ENCODE data around the gene FBXL7. TPM values are rescaled to one million over a fixed set of nuclear protein-coding genes. Genes with fewer than 3 reads are reported as not detected.

The FBXL7 gene
- total RNA-seq, 2 experiments from 2014 or later = not detected

GRCh38 chr5:15571618-15572017, 71.6 kb downstream of the FBXL7 start:
- Mint-ChIP-seq H3K36me3 (no peaks in the 10 kb centered on the region), H3K4me1 (no peaks in the 10 kb centered on the region), H3K27ac (no peak overlapping the region), H3K9me3 (no peaks in the 10 kb centered on the region), H3K4me3 (no peak overlapping the region), H3K27me3 (peaks cover 4% of the 10 kb centered on the region)
- DNase-seq = no peak

- Mint-ChIP-seq H3K4me3 (no peak overlapping the region), H3K9me3 (no peaks in the 10 kb centered on the region), H3K27me3 (peaks cover 4% of the 10 kb centered on the region), H3K27ac (no peak overlapping the region), H3K4me1 (no peaks in the 10 kb centered on the region), H3K36me3 (no peaks in the 10 kb centered on the region)
- no peak for DNase-seq
These were observed 73.6 kb downstream of the FBXL7 start for GRCh38 chr5:15573590-15573989.

DNA sequence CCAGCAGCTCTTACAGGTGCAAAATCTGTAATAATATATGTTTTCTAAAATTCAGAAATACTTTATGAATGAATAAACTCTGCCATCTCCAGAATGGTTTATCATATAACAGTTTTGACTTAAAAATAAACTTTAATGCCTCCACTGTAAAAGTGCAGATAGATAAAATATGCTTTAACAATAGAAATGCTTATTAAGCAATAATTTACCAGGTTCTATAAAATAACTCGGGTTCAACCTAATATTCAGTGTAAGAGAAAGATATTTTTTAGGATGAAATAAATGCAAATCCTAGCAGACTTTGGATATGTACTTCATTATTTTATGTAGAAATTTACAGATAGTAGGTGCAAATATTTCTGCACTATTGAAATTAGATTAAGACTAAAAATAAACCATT, 74.1 kb downstream of the FBXL7 start:
- no peak overlapping the region for H3K4me3 Mint-ChIP-seq
- H3K4me1 Mint-ChIP-seq = no peaks in the 10 kb centered on the region
- peaks cover 4% of the 10 kb centered on the region for H3K27me3 Mint-ChIP-seq
- H3K9me3 Mint-ChIP-seq = no peaks in the 10 kb centered on the region
- DNase-seq = no peak
- H3K27ac Mint-ChIP-seq = no peak overlapping the region
- no peaks in the 10 kb centered on the region for H3K36me3 Mint-ChIP-seq

DNA sequence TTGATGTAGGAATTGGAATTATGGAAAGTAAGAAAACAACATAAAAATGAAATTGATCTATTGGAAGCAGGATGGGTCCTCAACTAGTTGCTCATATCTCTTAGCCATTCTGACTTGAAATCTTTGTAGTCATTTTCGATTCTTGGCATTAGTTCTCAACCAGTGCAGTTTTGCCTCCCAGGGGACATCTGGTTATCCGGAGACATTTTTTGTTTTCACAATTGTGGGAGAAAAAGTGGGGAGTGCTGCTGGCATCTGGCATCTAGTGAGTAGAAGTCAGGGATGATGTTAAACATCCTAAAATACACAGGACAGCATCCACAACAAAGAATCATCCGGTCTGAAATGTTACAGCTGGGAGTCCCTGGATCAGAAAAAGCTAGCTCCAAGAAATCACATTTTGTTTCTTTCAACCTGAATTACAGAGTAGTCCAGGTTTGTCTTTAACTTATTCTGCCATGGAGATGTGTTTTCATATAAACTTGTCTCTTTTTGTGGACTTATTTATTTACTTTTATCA, 74.9 kb downstream of the FBXL7 start:
- Mint-ChIP-seq H3K27me3 (peaks cover 4% of the 10 kb centered on the region), H3K36me3 (no peaks in the 10 kb centered on the region), H3K27ac (no peak overlapping the region), H3K9me3 (no peaks in the 10 kb centered on the region), H3K4me3 (no peak overlapping the region), H3K4me1 (no peaks in the 10 kb centered on the region)
- no peak for DNase-seq

GRCh38 chr5:15575666-15576065, 75.7 kb downstream of the FBXL7 start:
- DNase-seq = no peak
- Mint-ChIP-seq H3K9me3 (no peaks in the 10 kb centered on the region), H3K27me3 (no peaks in the 10 kb centered on the region), H3K27ac (no peak overlapping the region), H3K4me1 (no peaks in the 10 kb centered on the region), H3K4me3 (no peak overlapping the region), H3K36me3 (no peaks in the 10 kb centered on the region)

DNA sequence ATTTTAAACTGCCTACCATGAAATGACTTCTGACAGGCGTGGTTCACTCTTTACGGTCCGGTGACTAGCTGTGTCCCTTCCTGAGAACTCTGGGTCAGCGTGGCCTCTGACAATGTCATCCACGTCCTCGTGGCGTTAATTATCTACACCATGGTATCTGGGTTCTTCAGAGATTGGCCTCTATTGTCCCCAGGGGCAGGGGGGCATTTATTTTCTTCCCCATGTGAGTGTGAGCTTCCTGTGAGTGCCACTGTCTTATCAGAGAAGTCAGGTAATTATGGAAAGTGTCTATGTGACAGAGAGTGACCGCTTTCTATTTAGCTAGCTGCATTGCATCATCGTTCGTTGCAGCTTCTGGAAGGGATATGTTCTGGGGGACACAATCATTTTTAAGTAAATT, 77.2 kb downstream of the FBXL7 start:
- Mint-ChIP-seq H3K4me1 (no peaks in the 10 kb centered on the region), H3K9me3 (no peaks in the 10 kb centered on the region), H3K4me3 (no peak overlapping the region), H3K36me3 (no peaks in the 10 kb centered on the region), H3K27me3 (no peaks in the 10 kb centered on the region), H3K27ac (no peak overlapping the region)
- no peak for DNase-seq

- no peaks in the 10 kb centered on the region for H3K36me3 Mint-ChIP-seq
- H3K27me3 Mint-ChIP-seq = no peaks in the 10 kb centered on the region
- no peaks in the 10 kb centered on the region for H3K9me3 Mint-ChIP-seq
- no peaks in the 10 kb centered on the region for H3K4me1 Mint-ChIP-seq
- H3K27ac Mint-ChIP-seq = no peak overlapping the region
- H3K4me3 Mint-ChIP-seq = no peak overlapping the region
- DNase-seq = no peak
These were observed 77.9 kb downstream of the FBXL7 start for GRCh38 chr5:15577831-15578230.

GRCh38 chr5:15579193-15579990, 79.4 kb downstream of the FBXL7 start:
- H3K36me3 Mint-ChIP-seq = no peaks in the 10 kb centered on the region
- DNase-seq = no peak
- H3K9me3 Mint-ChIP-seq = peaks cover 6% of the 10 kb centered on the region
- no peaks in the 10 kb centered on the region for H3K4me1 Mint-ChIP-seq
- no peak overlapping the region for H3K4me3 Mint-ChIP-seq
- H3K27ac Mint-ChIP-seq = no peak overlapping the region
- H3K27me3 Mint-ChIP-seq = no peaks in the 10 kb centered on the region

GRCh38 chr5:15584528-15584927, 84.5 kb downstream of the FBXL7 start:
- no peak overlapping the region for H3K4me3 Mint-ChIP-seq
- no peaks in the 10 kb centered on the region for H3K36me3 Mint-ChIP-seq
- no peaks in the 10 kb centered on the region for H3K27me3 Mint-ChIP-seq
- H3K9me3 Mint-ChIP-seq = peaks cover 9% of the 10 kb centered on the region
- no peak for DNase-seq
- no peak overlapping the region for H3K27ac Mint-ChIP-seq
- no peaks in the 10 kb centered on the region for H3K4me1 Mint-ChIP-seq

DNA sequence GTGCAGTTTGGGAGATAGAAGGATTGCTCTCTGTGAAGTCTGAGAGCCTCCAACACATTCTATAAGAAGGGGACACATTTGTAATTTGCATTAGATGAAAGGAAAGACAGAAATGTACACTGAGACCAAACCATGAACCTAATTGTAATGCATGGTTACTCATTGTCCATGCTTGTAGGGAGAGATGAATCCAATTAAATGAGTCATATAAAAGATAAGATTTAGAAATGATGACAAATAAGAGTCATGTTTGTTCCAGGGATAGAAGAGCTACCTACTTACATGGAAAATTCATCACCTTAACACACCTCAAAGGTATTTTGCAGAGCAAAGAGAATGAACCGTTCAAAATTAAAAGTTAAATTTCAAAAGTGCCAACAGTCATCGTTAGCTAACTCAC, 85.1 kb downstream of the FBXL7 start:
- H3K4me3 Mint-ChIP-seq = no peak overlapping the region
- no peak overlapping the region for H3K27ac Mint-ChIP-seq
- no peaks in the 10 kb centered on the region for H3K4me1 Mint-ChIP-seq
- no peaks in the 10 kb centered on the region for H3K36me3 Mint-ChIP-seq
- DNase-seq = no peak
- H3K27me3 Mint-ChIP-seq = no peaks in the 10 kb centered on the region
- peaks cover 9% of the 10 kb centered on the region for H3K9me3 Mint-ChIP-seq

GRCh38 chr5:15585841-15586591, 86.0 kb downstream of the FBXL7 start:
- Mint-ChIP-seq H3K4me3 (no peak overlapping the region), H3K9me3 (peaks cover 9% of the 10 kb centered on the region), H3K36me3 (no peaks in the 10 kb centered on the region), H3K27ac (no peak overlapping the region), H3K4me1 (no peaks in the 10 kb centered on the region), H3K27me3 (no peaks in the 10 kb centered on the region)
- DNase-seq = no peak

DNA sequence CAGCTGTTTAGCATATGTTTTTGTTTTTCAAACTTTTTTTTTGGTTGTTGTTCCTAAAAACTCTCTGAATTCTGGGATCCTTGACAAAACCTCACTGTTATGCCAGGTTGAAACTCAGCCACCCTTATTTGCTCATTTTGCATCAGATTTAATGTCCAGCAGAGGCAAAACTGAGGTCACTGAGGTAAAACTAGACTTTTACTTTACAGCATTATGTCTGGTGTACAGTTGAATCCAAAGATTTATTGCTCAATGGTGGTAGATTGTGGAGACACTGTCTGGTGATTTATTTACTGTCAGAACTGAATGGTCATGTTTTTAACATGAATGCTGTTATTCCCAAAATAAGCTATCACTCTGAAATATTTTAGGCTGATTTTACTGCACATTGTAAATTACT, 87.9 kb downstream of the FBXL7 start:
- H3K36me3 Mint-ChIP-seq = no peaks in the 10 kb centered on the region
- H3K9me3 Mint-ChIP-seq = peaks cover 9% of the 10 kb centered on the region
- no peak for DNase-seq
- no peaks in the 10 kb centered on the region for H3K4me1 Mint-ChIP-seq
- H3K27me3 Mint-ChIP-seq = no peaks in the 10 kb centered on the region
- H3K4me3 Mint-ChIP-seq = no peak overlapping the region
- H3K27ac Mint-ChIP-seq = no peak overlapping the region

GRCh38 chr5:15592728-15593127, 92.7 kb downstream of the FBXL7 start:
- Mint-ChIP-seq H3K4me1 (no peaks in the 10 kb centered on the region), H3K27ac (no peak overlapping the region), H3K36me3 (no peaks in the 10 kb centered on the region), H3K4me3 (no peak overlapping the region), H3K27me3 (no peaks in the 10 kb centered on the region), H3K9me3 (no peaks in the 10 kb centered on the region)
- no peak for DNase-seq

DNA sequence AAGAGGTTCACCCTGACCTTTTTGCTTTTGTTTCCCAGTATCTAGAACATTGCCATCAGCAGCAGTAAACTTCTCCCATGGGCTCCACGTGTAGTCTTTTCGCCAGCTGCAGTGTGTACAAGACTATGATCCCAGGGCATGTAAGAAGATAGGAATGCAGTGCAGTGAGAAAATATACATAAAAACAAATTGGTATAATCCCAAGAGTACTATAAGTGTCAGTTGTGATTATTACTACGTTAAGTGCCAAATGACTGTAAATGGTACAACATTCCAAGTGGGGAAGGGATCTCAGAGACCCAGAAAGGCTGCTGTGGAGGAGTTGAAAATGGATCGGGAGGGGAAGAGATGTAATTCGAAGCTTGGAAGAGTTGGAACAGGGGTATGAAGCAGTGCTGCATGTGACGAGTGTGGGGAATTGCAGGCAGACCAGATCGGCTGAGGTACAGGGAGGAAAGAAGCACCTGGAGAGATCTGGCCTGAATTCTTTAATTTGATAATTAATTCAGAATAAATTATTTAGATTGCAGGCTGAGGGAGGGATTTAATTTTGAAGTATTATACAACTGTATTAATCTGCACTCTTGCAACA, 95.1 kb downstream of the FBXL7 start:
- Mint-ChIP-seq H3K36me3 (no peaks in the 10 kb centered on the region), H3K4me1 (no peaks in the 10 kb centered on the region), H3K27ac (no peak overlapping the region), H3K27me3 (no peaks in the 10 kb centered on the region), H3K9me3 (no peaks in the 10 kb centered on the region), H3K4me3 (no peak overlapping the region)
- no peak for DNase-seq

DNA sequence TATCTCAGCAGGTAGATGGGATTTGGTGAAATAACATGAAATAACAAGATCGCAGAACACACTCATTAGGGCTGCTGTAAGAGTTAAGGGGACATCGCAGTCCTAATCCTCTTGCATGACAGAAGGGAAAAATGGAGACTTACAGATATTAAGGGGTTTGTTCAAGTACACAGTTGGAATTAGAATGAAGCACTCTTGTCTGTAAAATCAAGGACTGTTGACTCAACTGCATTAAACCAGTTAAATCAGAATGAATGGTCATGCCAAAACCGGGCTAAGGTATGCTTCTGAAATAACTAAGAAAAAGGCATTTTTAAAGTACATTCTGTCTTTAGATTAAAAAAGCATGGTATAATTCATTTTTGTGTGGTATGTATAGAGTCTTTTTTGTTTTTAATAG, 95.9 kb downstream of the FBXL7 start:
- no peak overlapping the region for H3K27ac Mint-ChIP-seq

More for the DNA sequence above, 95.9 kb downstream of the FBXL7 start:
- H3K27me3 Mint-ChIP-seq = no peaks in the 10 kb centered on the region
- H3K4me1 Mint-ChIP-seq = no peaks in the 10 kb centered on the region
- no peak overlapping the region for H3K4me3 Mint-ChIP-seq
- no peaks in the 10 kb centered on the region for H3K36me3 Mint-ChIP-seq
- no peaks in the 10 kb centered on the region for H3K9me3 Mint-ChIP-seq
- no peak for DNase-seq
